ENCODE measurements around the gene TMEM109.
A peak's percentile ranks its signal among the peaks of the same experiment; 100 is the strongest.

The TMEM109 gene

GRCh38 chr11:60895687-60896086 is 18.3 kb upstream of the TMEM109 start:
- H3K4me3 ChIP-seq (replicated peaks in 1 of 2; ENCODE audit: low read depth in 2 of 2, low read length in 2 of 2) = no peak overlapping the region
- DNase-seq (ENCODE audit: low read depth in 2 of 2) = no peak
- TF ChIP-seq CTCF (IDR thresholded peaks at IDR 0.05; ENCODE audit: low read depth, low read length) = no peak

DNA sequence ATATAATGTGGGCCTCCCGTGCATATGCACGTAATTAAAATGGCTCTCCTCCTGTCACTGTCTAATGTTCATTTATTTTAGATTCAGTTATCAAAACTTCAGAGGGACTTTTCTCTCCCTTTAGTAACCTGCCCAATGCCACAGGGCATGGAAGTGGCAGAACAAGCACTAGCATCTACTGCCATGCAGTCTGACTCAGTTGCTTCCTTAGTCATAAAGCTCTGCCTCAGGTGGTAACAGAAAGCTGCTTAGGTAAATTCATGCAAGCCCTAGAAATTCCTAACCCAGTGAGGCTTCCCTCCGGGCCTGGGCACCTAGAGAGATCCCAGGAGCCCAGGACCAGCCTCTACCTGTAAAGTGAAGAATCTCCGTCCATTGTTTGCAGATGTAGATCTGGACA is 16.5 kb upstream of the TMEM109 start:
- TF ChIP-seq CTCF (IDR thresholded peaks at IDR 0.05; ENCODE audit: low read depth, low read length) = no peak
- no peak for DNase-seq (ENCODE audit: low read depth in 2 of 2)
- no peak overlapping the region for H3K4me3 ChIP-seq (replicated peaks in 1 of 2; ENCODE audit: low read depth in 2 of 2, low read length in 2 of 2)

GRCh38 chr11:60899046-60899936 is 14.7 kb upstream of the TMEM109 start:
- peak; percentile 96 for TF ChIP-seq CTCF (IDR thresholded peaks at IDR 0.05; ENCODE audit: low read depth, low read length)
- no peak overlapping the region for H3K4me3 ChIP-seq (replicated peaks in 1 of 2; ENCODE audit: low read depth in 2 of 2, low read length in 2 of 2)
- peak; percentile 82 for DNase-seq (ENCODE audit: low read depth in 2 of 2)

DNA sequence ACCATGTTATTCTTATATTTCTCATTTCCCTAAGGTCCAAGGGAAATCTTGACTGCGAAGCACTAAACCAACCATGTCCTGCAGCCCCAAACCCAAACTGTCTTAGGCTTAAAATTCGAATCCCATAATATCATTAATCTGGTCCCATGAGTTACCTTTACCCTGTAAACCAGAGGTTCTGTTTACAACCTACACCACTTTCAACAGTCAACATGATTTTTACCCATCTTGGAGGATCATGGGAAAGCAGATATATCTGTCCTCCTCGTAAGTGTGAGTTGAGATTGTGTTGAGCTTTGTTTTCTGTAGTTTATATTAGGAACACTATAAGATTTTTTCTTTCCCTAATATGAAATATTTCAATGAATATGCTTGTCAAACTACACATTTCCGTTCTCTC is 14.0 kb upstream of the TMEM109 start:
- no peak overlapping the region for H3K4me3 ChIP-seq (replicated peaks in 1 of 2; ENCODE audit: low read depth in 2 of 2, low read length in 2 of 2)
- TF ChIP-seq CTCF (IDR thresholded peaks at IDR 0.05; ENCODE audit: low read depth, low read length) = no peak
- DNase-seq (ENCODE audit: low read depth in 2 of 2) = no peak

GRCh38 chr11:60900673-60901404 is 13.1 kb upstream of the TMEM109 start:
- DNase-seq (ENCODE audit: low read depth in 2 of 2) = no peak
- no peak overlapping the region for H3K4me3 ChIP-seq (replicated peaks in 1 of 2; ENCODE audit: low read depth in 2 of 2, low read length in 2 of 2)
- TF ChIP-seq CTCF (IDR thresholded peaks at IDR 0.05; ENCODE audit: low read depth, low read length) = no peak

DNA sequence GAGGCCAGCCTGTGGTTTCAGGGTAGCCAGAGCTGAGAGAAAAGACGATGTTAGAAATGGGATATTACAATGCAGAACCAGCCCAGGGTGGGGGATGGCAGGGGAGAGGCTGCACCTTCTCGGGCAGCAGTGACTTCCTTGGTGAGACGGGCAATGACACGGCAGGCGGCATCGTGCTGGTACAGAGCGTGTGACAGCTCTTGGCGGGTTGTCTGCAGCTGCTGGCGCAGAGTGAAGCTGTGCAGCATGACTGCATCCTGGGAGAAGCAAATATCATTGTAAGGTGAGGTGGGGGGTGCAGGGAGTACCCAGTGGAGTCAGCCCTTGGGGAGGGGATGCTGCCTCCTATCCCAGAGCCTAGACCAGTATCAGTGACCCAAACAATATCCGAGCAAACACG is 11.3 kb upstream of the TMEM109 start:
- no peak for TF ChIP-seq CTCF (IDR thresholded peaks at IDR 0.05; ENCODE audit: low read depth, low read length)
- no peak overlapping the region for H3K4me3 ChIP-seq (replicated peaks in 1 of 2; ENCODE audit: low read depth in 2 of 2, low read length in 2 of 2)
- DNase-seq (ENCODE audit: low read depth in 2 of 2) = no peak
